T-helper 17 cell (primary cell): ENCODE data around the gene C19orf47. TPM values are rescaled to one million over a fixed set of nuclear protein-coding genes. Genes with fewer than 3 reads are reported as not detected.
"Not testable (repeated sequence)": the region's sequence is repeated elsewhere in the genome, so short reads cannot be mapped to it uniquely, and the experiment has no call there.

Source experiments
- ATAC-seq: fragments of 150-1000 bp; cut with Tn5 transposase; 2 replicates; pipeline ENCODE4 v1.10.0; 2021; ENCODE audit warnings: mild to moderate bottlenecking, moderate library complexity
- DNase-seq, 3 donors: peaks; one replicate each; pipeline versions ENCODE4 v3.0.0 to v3.0.0-alpha.2; 2020 to 2021
- H3K9me3 ChIP-seq: one replicate; pipeline ENCODE4 v1.7.0; 2013; ENCODE audit warnings: low read length, mild to moderate bottlenecking; ENCODE audit not compliant: control insufficient read depth, poor library complexity, severe bottlenecking
- H3K27ac Mint-ChIP-seq: one replicate; pipeline ENCODE4 v1.8.0; 2022; ENCODE audit warnings: mild to moderate bottlenecking, moderate library complexity, mixed read lengths
- H3K27me3 Mint-ChIP-seq: one replicate; pipeline ENCODE4 v1.8.0; 2022; ENCODE audit warnings: mixed read lengths
- H3K36me3 Mint-ChIP-seq: one replicate; pipeline ENCODE4 v1.8.0; 2022; ENCODE audit warnings: low read depth, mixed read lengths
- H3K4me1 Mint-ChIP-seq: one replicate; pipeline ENCODE4 v1.8.0; 2022; ENCODE audit warnings: mild to moderate bottlenecking, mixed read lengths
- H3K4me3 Mint-ChIP-seq: one replicate; pipeline ENCODE4 v1.8.0; 2022; ENCODE audit warnings: mild to moderate bottlenecking, moderate library complexity, mixed read lengths
- total RNA-seq, 4 donors: library from RNA in 2 of 4; stranded (reverse) in 2 of 4; gene quantifications; one replicate each; pipeline ENCODE4 v1.2.3 and lab custom pipeline; 2022 to 2026

The C19orf47 gene
- total RNA-seq, 2 donors from 2014 or later, result 9.5 to 11.9 TPM

GRCh38 chr19:40387155-40387554 is 39.0 kb upstream of the C19orf47 start:
- ATAC-seq, result no peak
- Mint-ChIP-seq H3K4me1 (peaks cover 4% of the 10 kb centered on the region), H3K36me3 (no peaks in the 10 kb centered on the region), H3K27me3 (peaks cover 6% of the 10 kb centered on the region), H3K27ac (no peak overlapping the region), H3K4me3 (no peak overlapping the region)
- H3K9me3 ChIP-seq, result no peaks in the 10 kb centered on the region
- no peak for DNase-seq

- ATAC-seq (no peak), DNase-seq (no peak)
- no peaks in the 10 kb centered on the region for H3K9me3 ChIP-seq
- Mint-ChIP-seq H3K4me3 (no peak overlapping the region), H3K27ac (peak overlapping the region; percentile 56), H3K27me3 (peaks cover 6% of the 10 kb centered on the region), H3K4me1 (peaks cover 4% of the 10 kb centered on the region), H3K36me3 (no peaks in the 10 kb centered on the region)
Measured at GRCh38 chr19:40383668-40384248, 35.6 kb upstream of the C19orf47 start.

- H3K9me3 ChIP-seq, result no peaks in the 10 kb centered on the region
- Mint-ChIP-seq H3K4me3 (no peak overlapping the region), H3K27me3 (peaks cover 6% of the 10 kb centered on the region), H3K36me3 (no peaks in the 10 kb centered on the region), H3K4me1 (peaks cover 4% of the 10 kb centered on the region), H3K27ac (peak overlapping the region; percentile 56)
- DNase-seq (no peak), ATAC-seq (no peak)
Measured at GRCh38 chr19:40381321-40381720, 33.1 kb upstream of the C19orf47 start.

GRCh38 chr19:40380199-40381037 is 32.2 kb upstream of the C19orf47 start:
- Mint-ChIP-seq H3K27ac (no peak overlapping the region), H3K4me3 (no peak overlapping the region), H3K36me3 (no peaks in the 10 kb centered on the region), H3K4me1 (peaks cover 6% of the 10 kb centered on the region), H3K27me3 (peaks cover 6% of the 10 kb centered on the region)
- ATAC-seq, result no peak
- no peaks in the 10 kb centered on the region for H3K9me3 ChIP-seq
- no peak for DNase-seq

GRCh38 chr19:40379446-40380198 is 31.4 kb upstream of the C19orf47 start:
- no peaks in the 10 kb centered on the region for H3K9me3 ChIP-seq
- H3K36me3 Mint-ChIP-seq, result peaks cover 1% of the 10 kb centered on the region
- no peak for DNase-seq
- no peaks in the 10 kb centered on the region for H3K27me3 Mint-ChIP-seq
- no peak for ATAC-seq
- no peak overlapping the region for H3K4me3 Mint-ChIP-seq
- no peak overlapping the region for H3K27ac Mint-ChIP-seq
- peaks cover 5% of the 10 kb centered on the region for H3K4me1 Mint-ChIP-seq

GRCh38 chr19:40378509-40378908 is 30.3 kb upstream of the C19orf47 start:
- Mint-ChIP-seq H3K36me3 (peaks cover 3% of the 10 kb centered on the region), H3K4me3 (no peak overlapping the region), H3K4me1 (peaks cover 7% of the 10 kb centered on the region), H3K27me3 (no peaks in the 10 kb centered on the region), H3K27ac (no peak overlapping the region)
- ATAC-seq (no peak), DNase-seq (no peak)
- no peaks in the 10 kb centered on the region for H3K9me3 ChIP-seq

GRCh38 chr19:40377876-40378385 is 29.7 kb upstream of the C19orf47 start:
- H3K27me3 Mint-ChIP-seq, result no peaks in the 10 kb centered on the region
- H3K4me3 Mint-ChIP-seq, result no peak overlapping the region
- DNase-seq (no peak), ATAC-seq (no peak)
- H3K9me3 ChIP-seq, result no peaks in the 10 kb centered on the region
- H3K36me3 Mint-ChIP-seq, result peaks cover 3% of the 10 kb centered on the region
- no peak overlapping the region for H3K27ac Mint-ChIP-seq
- peaks cover 7% of the 10 kb centered on the region for H3K4me1 Mint-ChIP-seq

- H3K4me3 Mint-ChIP-seq, result no peak overlapping the region
- no peaks in the 10 kb centered on the region for H3K9me3 ChIP-seq
- H3K4me1 Mint-ChIP-seq, result peaks cover 7% of the 10 kb centered on the region
- no peak overlapping the region for H3K27ac Mint-ChIP-seq
- H3K36me3 Mint-ChIP-seq, result peaks cover 3% of the 10 kb centered on the region
- no peaks in the 10 kb centered on the region for H3K27me3 Mint-ChIP-seq
- no peak for DNase-seq
- no peak for ATAC-seq
Measured at GRCh38 chr19:40376286-40376862, 28.2 kb upstream of the C19orf47 start.

GRCh38 chr19:40374084-40374483 is 25.9 kb upstream of the C19orf47 start:
- no peaks in the 10 kb centered on the region for H3K9me3 ChIP-seq
- DNase-seq, result no peak
- peaks cover 7% of the 10 kb centered on the region for H3K4me1 Mint-ChIP-seq
- peaks cover 3% of the 10 kb centered on the region for H3K36me3 Mint-ChIP-seq
- no peak overlapping the region for H3K4me3 Mint-ChIP-seq
- H3K27me3 Mint-ChIP-seq, result no peaks in the 10 kb centered on the region
- H3K27ac Mint-ChIP-seq, result peak overlapping the region; percentile 49
- no peak for ATAC-seq

- no peak for ATAC-seq
- no peaks in the 10 kb centered on the region for H3K9me3 ChIP-seq
- Mint-ChIP-seq H3K27ac (no peak overlapping the region), H3K36me3 (peaks cover 3% of the 10 kb centered on the region), H3K4me3 (no peak overlapping the region), H3K27me3 (no peaks in the 10 kb centered on the region), H3K4me1 (peaks cover 7% of the 10 kb centered on the region)
- DNase-seq, result no peak
Measured at GRCh38 chr19:40371802-40372122, 23.6 kb upstream of the C19orf47 start.

GRCh38 chr19:40370997-40371801 is 23.0 kb upstream of the C19orf47 start:
- H3K4me1 Mint-ChIP-seq, result peaks cover 7% of the 10 kb centered on the region
- no peaks in the 10 kb centered on the region for H3K9me3 ChIP-seq
- no peak overlapping the region for H3K4me3 Mint-ChIP-seq
- no peak for DNase-seq
- peaks cover 3% of the 10 kb centered on the region for H3K36me3 Mint-ChIP-seq
- no peaks in the 10 kb centered on the region for H3K27me3 Mint-ChIP-seq
- no peak for ATAC-seq
- peak overlapping the region; percentile 47 for H3K27ac Mint-ChIP-seq

- not testable (repeated sequence) for DNase-seq, H3K4me1 Mint-ChIP-seq, H3K36me3 Mint-ChIP-seq, ATAC-seq, H3K27me3 Mint-ChIP-seq, H3K4me3 Mint-ChIP-seq, H3K9me3 ChIP-seq
- peak overlapping the region; percentile 47 for H3K27ac Mint-ChIP-seq
Measured at GRCh38 chr19:40370253-40370652, 22.1 kb upstream of the C19orf47 start.
